GM10847 (cell line): ENCODE data around the gene ITPR3.

ENCODE experiments used
- POLR2A ChIP-seq: IDR thresholded peaks from 2 replicates; pipeline ENCODE4 v1.6.1; 2011; ENCODE audit not compliant: insufficient read length; ENCODE audit errors: extremely low read depth

The ITPR3 gene

DNA sequence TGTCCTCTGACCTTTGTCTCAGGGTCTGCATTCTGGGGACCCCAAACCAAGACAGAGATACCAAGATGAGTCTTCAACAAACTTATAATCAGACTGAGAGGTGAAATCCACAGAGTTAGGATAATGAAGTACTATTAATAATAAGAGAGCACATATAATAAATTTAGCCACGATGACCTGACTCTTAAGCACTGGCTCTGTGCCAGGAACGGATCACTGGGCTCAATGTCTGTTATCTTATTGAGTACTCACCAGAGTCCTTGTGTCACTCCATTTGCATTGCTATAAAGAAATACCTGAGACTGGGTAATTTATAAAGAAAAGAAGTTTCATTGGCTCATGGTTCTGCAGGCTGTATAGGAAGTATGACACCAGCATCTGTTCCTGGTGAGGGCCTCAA lies 18.9 kb upstream of the ITPR3 start:
- TF ChIP-seq POLR2A: no peak

DNA sequence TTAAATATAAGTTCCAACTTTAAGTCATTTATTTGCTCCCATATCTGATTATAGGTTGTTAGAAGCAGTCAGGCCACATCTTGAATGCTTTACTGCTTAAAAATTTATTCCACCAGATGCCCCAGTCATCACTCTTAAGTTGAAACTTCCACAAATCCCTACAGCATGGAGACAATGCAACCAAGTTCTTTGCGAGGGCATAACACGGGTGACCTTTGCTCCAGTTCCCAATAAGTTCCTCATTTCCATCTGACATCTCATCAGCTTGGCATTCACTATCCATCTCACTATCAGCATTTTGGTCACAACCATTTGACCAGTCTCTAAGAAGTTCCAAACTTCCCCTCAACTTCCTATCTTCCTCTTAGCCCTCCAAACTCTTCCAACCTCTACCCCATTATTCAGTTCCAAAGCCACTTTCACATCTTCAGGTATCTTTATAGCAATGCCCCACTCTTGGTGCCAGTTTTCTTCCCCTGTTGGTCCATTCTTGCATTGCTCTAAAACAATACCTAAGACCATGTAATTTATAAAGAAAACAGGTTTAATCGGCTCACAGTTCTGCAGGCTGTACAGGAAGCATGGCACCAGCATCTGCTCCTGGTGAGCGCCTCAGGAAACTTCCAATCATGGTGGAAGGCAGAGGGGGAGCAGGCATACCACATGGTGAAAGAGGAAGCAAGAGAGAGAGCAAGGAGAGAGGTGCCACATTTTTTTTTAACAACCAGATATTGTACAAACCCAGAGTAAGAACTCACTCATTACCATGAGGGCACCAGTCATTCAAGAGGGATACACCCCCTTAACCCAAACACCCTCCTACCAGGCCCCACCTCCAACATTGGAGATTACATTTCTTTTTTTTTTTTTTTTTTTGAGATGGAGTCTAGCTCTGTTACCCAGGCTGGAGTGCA lies 15.9 kb upstream of the ITPR3 start:
- no peak for TF ChIP-seq POLR2A

DNA sequence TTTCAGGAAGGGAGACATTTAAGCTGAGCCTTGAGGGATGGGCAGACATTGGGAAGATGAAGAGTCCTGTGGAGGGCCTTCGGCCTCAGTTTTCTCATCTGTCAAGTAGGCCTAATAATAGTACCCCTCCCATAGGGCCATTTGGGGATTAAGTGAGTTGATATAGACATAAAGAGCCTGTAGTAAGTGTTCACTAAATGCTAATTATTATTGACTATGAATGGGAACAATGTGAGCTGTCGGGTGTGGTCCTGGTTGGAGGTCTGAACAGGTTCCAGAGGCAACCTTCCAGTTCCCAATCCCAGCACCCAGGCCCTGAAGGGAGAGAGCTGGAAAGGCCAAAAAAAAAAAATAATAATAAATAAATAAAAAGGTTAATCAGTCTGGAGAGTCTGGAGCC lies 14.5 kb upstream of the ITPR3 start:
- TF ChIP-seq POLR2A: no peak

DNA sequence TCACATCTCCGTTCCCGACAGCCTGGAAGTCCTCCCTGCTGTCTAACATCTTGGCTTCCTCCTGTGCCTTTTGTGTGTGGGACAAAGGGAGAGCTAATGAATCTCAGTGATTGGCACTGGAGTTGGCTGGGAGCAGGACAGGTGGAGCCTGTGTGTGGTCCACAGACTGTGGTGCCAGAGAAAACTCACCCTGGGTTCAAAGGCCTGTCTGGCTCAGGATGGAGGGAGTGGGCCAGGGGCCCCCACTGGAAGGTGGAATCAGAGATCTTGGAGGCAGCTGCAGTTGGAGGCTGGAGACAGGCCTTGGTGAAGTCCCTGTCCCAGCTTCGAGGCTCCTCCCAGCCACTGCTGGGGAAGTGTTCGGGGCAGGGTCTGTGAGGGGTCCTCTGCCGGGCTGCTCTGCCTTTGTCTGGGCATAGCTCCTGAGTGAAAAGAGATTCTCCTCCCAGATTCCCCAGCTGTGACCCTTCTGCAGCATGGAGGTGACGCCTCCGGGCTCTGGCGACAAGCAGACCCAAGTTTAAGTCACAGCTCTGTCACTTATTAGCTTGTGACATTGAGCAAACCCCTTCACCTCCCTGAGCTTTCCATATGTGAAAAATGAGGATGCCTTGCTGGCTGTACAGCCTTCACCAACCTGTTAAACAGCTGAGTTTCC lies 13.9 kb upstream of the ITPR3 start:
- no peak for TF ChIP-seq POLR2A

DNA sequence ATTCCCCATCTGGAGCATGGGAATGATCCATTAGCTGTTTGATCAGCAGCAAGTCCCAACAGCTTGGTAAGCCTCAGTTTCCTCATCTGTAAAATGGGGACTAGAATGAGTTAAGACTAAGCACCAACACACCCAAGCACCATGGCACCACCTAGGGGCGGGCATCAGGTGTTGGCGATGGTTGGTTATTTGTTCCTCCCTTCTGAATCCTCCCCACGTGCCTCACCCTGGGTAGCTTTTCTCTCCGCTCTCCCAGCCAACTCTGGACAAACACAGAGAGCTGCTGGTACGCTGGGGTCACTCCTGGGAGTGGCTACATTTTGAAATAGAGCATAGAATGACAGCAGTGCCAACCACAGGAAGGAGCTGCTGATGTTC lies 13.3 kb upstream of the ITPR3 start:
- TF ChIP-seq POLR2A: no peak

DNA sequence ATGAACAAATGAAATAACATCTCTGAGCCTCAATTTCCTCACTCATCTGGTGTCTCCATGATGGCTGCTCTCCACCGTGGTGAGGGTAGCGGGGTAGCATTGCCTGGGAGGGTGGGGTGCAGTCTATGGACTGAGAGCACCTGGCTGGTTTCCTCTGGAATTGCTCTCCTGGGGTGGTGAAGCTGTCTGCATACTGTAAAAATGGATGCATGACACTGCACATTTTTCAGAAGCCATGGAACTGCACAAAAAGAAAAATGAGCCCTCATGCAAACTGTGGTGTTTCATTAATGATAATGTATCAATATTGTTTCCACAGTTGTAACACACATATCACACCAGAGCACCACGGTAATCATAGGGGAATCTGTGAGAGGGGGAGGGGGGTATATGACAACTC lies 12.1 kb upstream of the ITPR3 start:
- TF ChIP-seq POLR2A: no peak

DNA sequence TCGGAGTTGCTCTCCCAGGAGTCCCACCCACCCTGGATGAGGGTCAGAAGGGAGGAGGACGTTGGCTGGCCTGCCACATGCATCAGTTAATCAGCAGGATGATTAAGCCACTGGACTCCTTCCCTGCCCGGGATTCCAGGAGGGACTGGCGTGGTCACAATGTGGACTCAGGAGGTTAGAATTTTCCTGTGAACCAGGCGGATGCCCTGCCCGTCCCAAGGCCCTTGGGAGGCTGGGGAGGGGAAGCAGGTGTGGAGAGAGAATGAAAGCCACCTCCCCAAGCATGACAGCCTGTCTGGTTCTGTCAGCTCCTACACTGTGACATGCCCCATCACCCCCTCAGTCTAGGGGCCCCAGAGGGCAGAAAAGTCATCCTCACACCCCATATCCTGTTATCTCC lies 11.6 kb upstream of the ITPR3 start:
- no peak for TF ChIP-seq POLR2A

DNA sequence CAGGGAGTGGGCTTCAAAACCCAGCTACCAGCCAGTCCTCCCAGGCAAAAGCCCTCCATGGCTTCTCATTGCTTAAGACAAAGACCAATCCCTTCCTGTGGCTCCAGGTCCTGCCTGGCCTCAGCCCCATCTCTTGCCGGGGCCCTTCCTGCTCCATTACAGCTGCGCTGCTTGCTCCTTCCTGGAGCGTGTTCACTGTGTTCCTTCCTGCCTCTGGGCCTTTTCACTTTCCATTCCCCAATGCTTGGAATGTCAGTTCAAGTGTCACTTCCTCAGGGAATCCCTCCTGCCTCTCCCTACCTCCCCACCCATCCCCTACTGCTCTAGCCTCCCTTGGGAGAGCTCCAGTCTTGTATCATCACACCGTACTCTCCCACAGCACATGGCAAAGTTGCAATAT lies 11.1 kb upstream of the ITPR3 start:
- no peak for TF ChIP-seq POLR2A

DNA sequence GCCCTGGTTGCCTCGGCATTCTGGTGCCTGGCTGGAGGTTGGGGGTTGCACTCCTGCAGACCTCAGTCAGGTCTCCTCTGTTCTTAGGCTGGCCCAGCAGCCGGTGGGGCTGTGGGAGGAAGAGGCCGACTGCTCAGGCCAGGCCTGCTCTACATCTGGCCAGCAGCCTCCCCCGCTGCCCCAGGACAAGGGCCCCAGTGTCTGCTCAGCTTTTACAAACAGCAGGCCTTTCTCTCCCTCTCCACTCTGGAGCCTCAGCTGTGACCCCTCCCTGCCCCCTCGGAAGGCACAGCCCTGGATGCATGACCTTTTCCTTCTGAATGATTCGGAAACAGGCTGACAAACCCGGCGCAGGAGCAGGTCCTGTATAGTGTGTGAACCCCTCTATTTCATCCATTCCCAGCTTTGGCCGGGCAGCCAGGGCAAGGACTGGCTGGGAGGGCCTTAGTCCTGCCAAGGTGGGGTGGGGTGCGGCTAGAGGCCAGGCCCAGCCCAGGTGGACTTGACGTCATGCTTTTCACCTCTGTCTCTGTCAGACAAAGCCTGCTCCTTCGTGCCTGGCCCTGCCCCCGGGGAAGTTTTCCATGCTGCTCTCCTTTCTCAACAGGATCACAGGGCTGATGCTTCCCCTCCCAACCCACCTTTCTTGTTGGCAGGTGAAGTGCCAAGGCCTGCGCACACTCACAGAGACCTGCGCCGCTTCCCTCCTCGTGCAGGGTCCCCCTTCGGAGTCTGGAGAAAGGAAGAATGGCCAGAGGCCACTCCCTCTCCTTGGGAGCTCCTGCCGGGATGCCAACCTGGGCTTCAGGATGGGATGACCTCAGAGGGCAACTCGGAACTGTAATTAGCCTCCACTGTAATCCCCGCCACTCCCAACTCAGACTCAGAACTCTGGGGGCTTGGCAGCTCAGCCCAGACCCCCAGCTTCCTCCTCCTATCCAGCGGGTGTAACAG lies 10.1 kb upstream of the ITPR3 start:
- TF ChIP-seq POLR2A: no peak

DNA sequence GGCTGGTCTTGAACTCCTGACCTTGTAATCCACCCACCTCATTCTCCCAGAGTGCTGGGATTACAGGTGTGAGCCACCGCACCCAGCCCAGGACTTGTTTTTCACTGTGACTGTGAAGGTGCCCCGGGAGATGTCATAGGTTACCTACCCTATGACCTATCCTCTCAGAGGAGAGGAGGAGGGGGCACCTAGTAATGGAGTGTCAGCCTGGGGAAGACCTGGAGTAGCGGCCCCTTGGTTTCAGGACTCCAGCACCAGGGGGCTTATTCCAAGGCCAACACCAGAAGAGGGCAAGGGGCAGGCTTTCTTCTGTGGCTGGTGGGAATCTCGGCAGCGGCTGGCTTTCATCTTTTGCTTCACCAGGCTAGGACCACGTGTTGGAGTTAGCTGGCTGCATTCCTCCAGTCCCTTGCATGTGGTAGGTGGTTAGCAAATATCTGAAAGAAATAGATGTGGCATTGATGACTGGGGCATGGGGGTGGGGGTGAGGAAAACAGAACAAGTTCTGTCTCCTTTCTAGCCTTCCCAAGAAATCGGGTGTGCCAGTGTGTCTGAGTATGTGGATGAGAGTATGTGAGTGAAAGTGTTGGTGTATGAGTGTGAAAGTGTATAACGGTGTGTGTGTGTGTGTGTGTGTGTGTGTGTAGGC lies 7.9 kb upstream of the ITPR3 start:
- no peak for TF ChIP-seq POLR2A

DNA sequence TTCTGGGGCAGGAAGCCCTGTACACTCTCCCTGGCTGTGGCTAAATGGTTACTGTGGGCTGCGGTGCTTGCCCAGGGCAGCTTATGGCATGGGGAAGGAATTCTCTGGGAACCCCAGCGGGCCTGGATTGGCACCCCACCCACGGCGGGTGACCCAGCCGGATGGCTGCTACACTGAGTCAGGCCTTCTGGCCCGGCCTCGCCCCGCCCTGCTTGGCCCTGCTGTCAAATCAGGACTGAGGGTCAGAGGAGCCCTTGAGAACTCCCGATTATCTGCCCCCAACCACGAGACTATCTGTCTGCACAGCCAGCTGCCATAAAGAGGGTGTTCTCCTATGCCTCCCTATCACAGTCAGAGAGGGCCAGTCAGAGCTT lies 7.3 kb upstream of the ITPR3 start:
- no peak for TF ChIP-seq POLR2A

DNA sequence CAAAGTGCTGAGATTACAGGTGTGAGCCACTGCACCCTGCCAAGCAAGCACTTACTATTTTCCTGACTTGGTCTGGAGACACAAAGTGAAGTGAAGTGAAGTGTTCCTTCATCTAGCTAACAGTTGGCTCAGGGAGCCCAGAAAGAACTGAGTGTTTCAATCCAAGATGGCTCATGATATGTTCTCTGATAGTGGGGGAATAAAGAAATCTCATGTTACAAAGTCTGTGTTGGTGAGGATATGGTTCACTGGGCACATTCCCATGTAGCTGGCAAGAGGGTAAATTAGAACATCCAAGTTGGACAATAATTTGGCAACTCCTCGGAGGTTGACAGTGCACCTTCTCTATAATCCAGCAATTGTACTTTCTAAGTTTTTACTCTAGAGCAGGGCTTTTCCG lies 5.0 kb upstream of the ITPR3 start:
- TF ChIP-seq POLR2A: no peak

DNA sequence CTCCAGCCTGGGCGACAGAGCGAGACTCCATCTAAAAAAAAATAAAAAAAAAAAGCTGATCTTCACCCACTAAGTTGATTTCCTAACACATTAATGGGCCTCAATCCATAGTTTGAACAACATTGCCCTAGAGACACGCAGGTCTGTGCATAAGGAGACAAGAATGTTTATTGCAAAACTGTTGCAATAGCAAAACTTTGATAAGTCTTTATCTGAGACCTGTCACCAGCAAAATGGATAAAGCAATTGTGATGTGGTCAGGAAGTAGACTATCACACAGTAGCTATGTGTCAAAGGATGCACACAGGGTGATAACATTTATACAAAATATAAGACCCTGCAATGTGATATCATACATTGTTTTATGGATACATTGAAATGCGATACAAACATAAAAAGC lies 4.2 kb upstream of the ITPR3 start:
- TF ChIP-seq POLR2A: no peak

DNA sequence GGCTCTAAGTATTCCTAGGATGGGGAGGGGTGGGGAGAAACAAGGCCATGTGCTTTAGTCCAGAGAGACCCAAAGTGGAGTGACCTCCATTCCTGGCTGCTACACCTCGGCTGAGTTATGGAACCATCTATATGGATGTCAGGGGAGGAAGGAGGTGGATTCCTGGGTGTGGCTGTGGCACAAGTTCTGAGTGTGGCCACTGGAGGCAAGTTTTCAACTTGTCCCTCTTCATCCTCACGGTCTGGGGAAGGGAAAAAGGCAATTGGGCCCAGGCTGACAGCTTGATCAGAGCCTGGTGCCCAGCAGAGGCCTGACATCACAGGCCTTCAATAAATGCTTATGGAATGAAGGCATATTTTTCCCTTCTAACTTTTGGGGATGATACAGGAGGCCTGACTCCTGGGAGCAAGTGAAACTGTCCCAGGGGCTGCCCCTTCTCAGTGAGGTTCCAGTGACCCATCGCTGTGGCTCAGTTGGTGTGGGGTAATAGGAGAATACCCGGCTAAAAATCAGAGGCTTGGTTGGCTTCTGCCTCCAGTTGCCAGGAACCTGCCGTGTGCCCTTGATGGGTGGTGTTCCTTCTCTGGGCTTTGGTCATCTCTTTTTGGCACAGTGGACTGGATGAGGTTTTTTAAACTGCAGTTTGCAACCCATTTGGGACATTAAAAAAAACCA lies 1.8 kb upstream of the ITPR3 start:
- TF ChIP-seq POLR2A: no peak

DNA sequence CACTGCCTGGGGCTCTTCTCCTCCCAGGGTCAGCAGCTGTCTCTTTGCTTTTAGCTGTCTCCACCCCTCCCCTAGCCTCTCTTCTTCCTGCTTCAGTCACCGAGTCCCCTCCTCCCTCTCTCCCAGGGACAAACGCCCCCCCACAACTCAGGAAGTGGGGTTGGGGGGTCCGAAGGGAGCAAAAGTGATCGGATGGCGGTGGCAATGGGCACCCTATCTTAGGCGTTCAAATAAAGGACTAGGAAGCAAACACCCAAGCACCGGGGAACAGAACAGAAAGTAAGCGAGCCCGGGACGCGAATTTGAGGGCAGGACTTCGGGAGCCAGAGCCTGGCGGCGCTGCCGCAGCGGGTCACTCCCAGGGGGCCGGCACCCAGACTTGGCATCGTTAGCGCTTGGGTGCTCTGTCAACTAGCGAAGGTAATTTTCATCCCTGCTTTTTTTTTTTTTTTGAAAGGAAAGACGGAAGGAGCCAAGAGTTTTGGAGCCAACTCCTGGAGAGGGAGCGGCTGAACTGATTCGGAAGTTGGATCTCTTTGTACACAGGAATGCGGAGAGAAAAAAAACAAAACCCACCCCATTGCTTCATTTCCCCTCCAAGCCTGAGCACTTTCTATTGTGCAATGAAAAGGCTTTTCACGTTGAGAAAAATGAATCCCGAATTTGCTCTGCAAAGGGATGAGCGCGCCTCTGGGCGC lies 815 bp upstream of the ITPR3 start:
- TF ChIP-seq POLR2A: no peak
